Uterus (tissue), 4 donors: ENCODE measurements around the gene MRGPRE. TPM values are rescaled to one million over a fixed set of nuclear protein-coding genes. Genes with fewer than 3 reads are reported as not detected.

Experiments
- DNase-seq, 2 donors: peaks; one replicate each; pipeline ENCODE4 v3.0.0-alpha.2; 2019 to 2020
- H3K27ac ChIP-seq, 2 donors: fragments of 200-600 bp; sonication (generic); 1 replicate in 1 of 2; 2 replicates in 1 of 2; pipeline ENCODE4 v1.5.1; 2016 to 2018
- H3K27me3 ChIP-seq, 2 donors: fragments of 200-600 bp; sonication (generic); one replicate each; pipeline ENCODE4 v1.5.1; 2018 to 2019; ENCODE audit warnings: control low read depth in 1 of 2
- H3K36me3 ChIP-seq, 2 donors: fragments of 200-600 bp; sonication (generic); one replicate each; pipeline ENCODE4 v1.5.1; 2019; ENCODE audit warnings: control low read depth in 1 of 2
- H3K4me1 ChIP-seq, 2 donors: fragments of 200-600 bp; sonication (generic); one replicate each; pipeline ENCODE4 v1.5.1; 2018 to 2019; ENCODE audit warnings: control low read depth in 1 of 2
- H3K4me3 ChIP-seq, 2 donors: fragments of 200-600 bp; sonication (generic); 1 replicate in 1 of 2; 2 replicates in 1 of 2; pipeline ENCODE4 v1.5.1; 2018 to 2019; ENCODE audit warnings: mild to moderate bottlenecking in 1 of 2
- H3K9me3 ChIP-seq, 2 donors: fragments of 200-600 bp; sonication (generic); one replicate each; pipeline ENCODE4 v1.5.1; 2019; ENCODE audit warnings: control low read depth in 1 of 2
- POLR2A ChIP-seq, 2 donors: fragments of 450-650 bp; IDR thresholded peaks; one replicate each; pipeline ENCODE4 v1.6.1; 2016; ENCODE audit warnings: antibody characterized with exemption in 2 of 2, mild to moderate bottlenecking in 1 of 2, moderate library complexity in 1 of 2
- intact Hi-C: fragments of 100-400 bp; cut with DNase I; formaldehyde crosslinking; loops from one replicate; pipeline ENCODE4 v1.15.1; 2023; ENCODE audit warnings: low total_unique reads
- total RNA-seq, 4 donors: library from RNA; depleted of rRNA in 3 of 4; stranded (reverse); fragments of >200 nt in 3 of 4; gene quantifications; one replicate each; pipeline versions ENCODE4 v1.1.0 to v1.2.4, GENCODE V29; 2014 to 2023
- TF ChIP-seq, protein P1 (sequence below), 4 experiments: fragments of 200-600 bp in 2 of 4; fragments of 450-650 bp in 2 of 4; sonication (generic) in 2 of 4; IDR thresholded peaks; one replicate each; pipeline ENCODE4 v1.5.1; 2016 to 2019; ENCODE audit warnings: antibody characterized with exemption in 4 of 4, mild to moderate bottlenecking in 2 of 4, moderate library complexity in 1 of 4
- donor health status: DM: yes; HTN: yes; CAD: no.

The MRGPRE gene
- total RNA-seq, 4 donors from 2014 or later, result 0.28 to 1.5 TPM; not detected in 2

GRCh38 chr11:3245071-3245470 is 12.9 kb upstream of the MRGPRE start:
- Histone ChIP-seq H3K4me1 (no peaks in the 10 kb centered on the region), H3K4me3 (no peak overlapping the region), H3K9me3 (no peaks in the 10 kb centered on the region), H3K27me3 (no peaks in the 10 kb centered on the region), H3K36me3 (no peaks in the 10 kb centered on the region), H3K27ac (no peak overlapping the region)
- no peak for DNase-seq
- no peak for TF ChIP-seq POLR2A (IDR thresholded peaks at IDR 0.05)
- TF ChIP-seq, protein P1, sequence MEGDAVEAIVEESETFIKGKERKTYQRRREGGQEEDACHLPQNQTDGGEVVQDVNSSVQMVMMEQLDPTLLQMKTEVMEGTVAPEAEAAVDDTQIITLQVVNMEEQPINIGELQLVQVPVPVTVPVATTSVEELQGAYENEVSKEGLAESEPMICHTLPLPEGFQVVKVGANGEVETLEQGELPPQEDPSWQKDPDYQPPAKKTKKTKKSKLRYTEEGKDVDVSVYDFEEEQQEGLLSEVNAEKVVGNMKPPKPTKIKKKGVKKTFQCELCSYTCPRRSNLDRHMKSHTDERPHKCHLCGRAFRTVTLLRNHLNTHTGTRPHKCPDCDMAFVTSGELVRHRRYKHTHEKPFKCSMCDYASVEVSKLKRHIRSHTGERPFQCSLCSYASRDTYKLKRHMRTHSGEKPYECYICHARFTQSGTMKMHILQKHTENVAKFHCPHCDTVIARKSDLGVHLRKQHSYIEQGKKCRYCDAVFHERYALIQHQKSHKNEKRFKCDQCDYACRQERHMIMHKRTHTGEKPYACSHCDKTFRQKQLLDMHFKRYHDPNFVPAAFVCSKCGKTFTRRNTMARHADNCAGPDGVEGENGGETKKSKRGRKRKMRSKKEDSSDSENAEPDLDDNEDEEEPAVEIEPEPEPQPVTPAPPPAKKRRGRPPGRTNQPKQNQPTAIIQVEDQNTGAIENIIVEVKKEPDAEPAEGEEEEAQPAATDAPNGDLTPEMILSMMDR (IDR thresholded peaks at IDR 0.05), result no peak
- intact Hi-C loops, result no loop called here

DNA sequence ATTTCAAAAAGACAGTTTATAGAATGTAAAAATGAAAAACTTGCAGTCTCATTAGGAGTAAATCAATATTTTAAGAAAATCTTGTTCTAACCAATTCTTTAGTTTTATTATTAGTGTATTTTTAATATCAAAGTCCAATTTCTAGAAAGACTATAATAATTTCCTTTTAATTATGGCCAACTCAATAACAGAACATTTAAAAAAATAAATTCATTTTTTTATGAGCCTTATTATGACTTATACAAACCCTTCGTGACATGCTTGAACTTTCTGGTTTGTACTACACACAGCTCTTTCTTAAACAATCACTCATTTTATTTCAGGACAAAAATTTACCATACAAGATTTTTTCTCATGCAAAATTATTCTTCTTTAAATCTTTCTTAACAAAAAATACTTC is 11.7 kb upstream of the MRGPRE start:
- TF ChIP-seq, protein P1 (IDR thresholded peaks at IDR 0.05), result no peak
- no peak for TF ChIP-seq POLR2A (IDR thresholded peaks at IDR 0.05)
- intact Hi-C loops, result no loop called here
- H3K36me3 ChIP-seq, result no peaks in the 10 kb centered on the region
- no peak for DNase-seq
- H3K4me1 ChIP-seq, result no peaks in the 10 kb centered on the region
- H3K27ac ChIP-seq, result no peak overlapping the region
- no peaks in the 10 kb centered on the region for H3K9me3 ChIP-seq
- H3K4me3 ChIP-seq, result no peak overlapping the region
- H3K27me3 ChIP-seq, result no peaks in the 10 kb centered on the region

DNA sequence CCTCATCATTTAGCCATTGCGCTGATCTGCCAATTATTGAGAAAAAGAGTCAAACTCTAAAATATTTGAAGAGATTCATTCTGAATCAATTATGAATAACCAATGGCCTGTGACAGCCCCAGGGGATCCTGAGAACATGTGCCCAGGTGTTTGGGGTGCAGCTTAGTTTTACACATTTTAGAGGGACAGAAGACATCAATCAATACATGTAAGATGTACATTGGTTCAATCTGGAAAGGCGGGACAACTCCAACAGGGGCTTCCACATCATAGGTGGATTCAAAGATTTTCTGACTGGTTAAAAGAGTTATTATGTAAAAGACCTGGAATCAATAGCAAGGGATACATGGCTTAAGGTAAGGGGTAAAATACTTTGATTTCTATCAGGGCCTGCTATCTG is 4.9 kb upstream of the MRGPRE start:
- H3K27me3 ChIP-seq, result no peaks in the 10 kb centered on the region
- no peaks in the 10 kb centered on the region for H3K36me3 ChIP-seq

DNA sequence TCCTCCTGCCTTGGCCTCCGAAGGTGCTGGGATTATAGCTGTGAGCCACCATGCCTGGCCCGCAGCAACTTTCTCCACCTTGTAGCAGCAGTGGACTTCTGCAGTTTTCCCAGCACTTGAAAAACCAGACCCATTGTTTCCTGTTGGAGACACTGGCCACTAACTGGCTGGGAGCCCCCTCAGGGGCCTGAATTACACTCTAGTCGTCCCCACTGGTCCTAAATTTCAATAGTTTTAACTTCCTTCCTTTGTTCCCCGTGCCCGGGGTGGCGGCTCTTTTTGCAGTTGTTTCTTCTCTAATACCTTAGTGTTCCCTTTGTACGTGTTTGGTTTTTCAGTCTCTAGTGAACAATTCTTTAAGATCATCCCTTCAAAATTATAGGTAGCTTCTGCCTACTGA is 2.6 kb upstream of the MRGPRE start:
- H3K27ac ChIP-seq, result no peak overlapping the region
- TF ChIP-seq, protein P1 (IDR thresholded peaks at IDR 0.05), result no peak
- no peak for TF ChIP-seq POLR2A (IDR thresholded peaks at IDR 0.05)

More for the DNA sequence above, 4.9 kb upstream of the MRGPRE start:
- intact Hi-C loops, result no loop called here
- Histone ChIP-seq H3K9me3 (no peaks in the 10 kb centered on the region), H3K4me1 (no peaks in the 10 kb centered on the region), H3K4me3 (no peak overlapping the region), H3K27ac (no peak overlapping the region)
- TF ChIP-seq, protein P1 (IDR thresholded peaks at IDR 0.05), result no peak
- DNase-seq, result no peak

DNA sequence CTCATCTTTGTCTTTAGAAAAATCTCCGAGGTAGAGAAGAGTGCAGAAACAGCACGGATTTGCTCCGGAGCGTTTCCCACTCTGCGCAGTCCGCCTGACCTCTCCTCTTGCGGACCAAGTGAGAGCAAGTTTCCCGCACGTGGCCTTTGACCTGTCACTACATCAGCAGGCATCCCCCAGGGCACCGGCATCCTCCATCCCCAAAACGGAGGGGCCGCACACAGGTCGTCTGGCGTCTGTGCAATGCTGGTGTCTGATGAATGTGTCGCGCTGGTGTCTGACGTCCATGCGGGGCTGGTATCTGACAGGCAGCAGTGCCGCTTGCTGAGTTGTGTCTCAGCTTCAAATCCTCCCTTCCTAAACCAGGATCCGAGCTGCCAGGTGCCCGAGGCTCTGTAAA is 739 bp upstream of the MRGPRE start:
- TF ChIP-seq POLR2A (IDR thresholded peaks at IDR 0.05), result no peak
- TF ChIP-seq, protein P1 (IDR thresholded peaks at IDR 0.05), result no peak
- intact Hi-C loops, result no loop called here
- Histone ChIP-seq H3K9me3 (no peaks in the 10 kb centered on the region), H3K4me3 (no peak overlapping the region), H3K27me3 (no peaks in the 10 kb centered on the region), H3K36me3 (no peaks in the 10 kb centered on the region), H3K4me1 (no peaks in the 10 kb centered on the region), H3K27ac (no peak overlapping the region)
- DNase-seq, result no peak

More for the DNA sequence above, 2.6 kb upstream of the MRGPRE start:
- no peak for DNase-seq
- intact Hi-C loops, result no loop called here
- no peaks in the 10 kb centered on the region for H3K9me3 ChIP-seq
- H3K36me3 ChIP-seq, result no peaks in the 10 kb centered on the region
- H3K4me1 ChIP-seq, result no peaks in the 10 kb centered on the region
- H3K27me3 ChIP-seq, result no peaks in the 10 kb centered on the region
- no peak overlapping the region for H3K4me3 ChIP-seq
